Activated CD4-positive, alpha-beta T cell treated with anti-CD3 and anti-CD28 coated beads for 36 hours (primary cell): ENCODE measurements around the gene CCDC201. TPM values are rescaled to one million over a fixed set of nuclear protein-coding genes. Genes with fewer than 3 reads are reported as not detected.

Experiments
- ATAC-seq: fragments of 200-7000 bp; cut with Tn5 transposase; one replicate; pipeline ENCODE4 v1.10.0; 2021; ENCODE audit warnings: mild to moderate bottlenecking, moderate library complexity
- CTCF ChIA-PET: fragments of 350-600 bp; sonication (Branson Sonifier 250); formaldehyde crosslinking; loops from one replicate; lab custom pipeline; 2021; ENCODE audit warnings: antibody characterized with exemption; lab: Charles Lee
- POLR2A ChIA-PET: fragments of 350-600 bp; sonication (Branson Sonifier 250); formaldehyde crosslinking; loops from one replicate; lab custom pipeline; 2021; ENCODE audit warnings: antibody characterized with exemption, inconsistent platforms; lab: Charles Lee
- DNase-seq: peaks from one replicate; pipeline ENCODE4 v3.0.0-alpha.2; 2020
- H3K27ac Mint-ChIP-seq: one replicate; pipeline ENCODE4 v1.8.0; 2021; ENCODE audit warnings: mixed read lengths
- H3K27me3 Mint-ChIP-seq: one replicate; pipeline ENCODE4 v1.8.0; 2021; ENCODE audit warnings: mixed read lengths
- H3K36me3 Mint-ChIP-seq: one replicate; pipeline ENCODE4 v1.8.0; 2021; ENCODE audit warnings: low read depth, mixed read lengths
- H3K4me1 Mint-ChIP-seq: one replicate; pipeline ENCODE4 v1.8.0; 2021; ENCODE audit warnings: mixed read lengths
- H3K4me3 Mint-ChIP-seq: one replicate; pipeline ENCODE4 v1.8.0; 2021; ENCODE audit warnings: mild to moderate bottlenecking, moderate library complexity, mixed read lengths
- H3K9me3 Mint-ChIP-seq: one replicate; pipeline ENCODE4 v1.8.0; 2021; ENCODE audit warnings: low read depth, mixed read lengths
- intact Hi-C, 2 experiments: fragments of 100-400 bp; cut with DNase I in 1 of 2; cut with micrococcal nuclease in 1 of 2; formaldehyde crosslinking; loops; one replicate each; pipeline versions ENCODE4 v1.14.2 to v1.15.1; 2022 to 2024; cut with DNase I, micrococcal nuclease
- total RNA-seq, 2 experiments: library from RNA; stranded (reverse); gene quantifications; one replicate each; pipeline ENCODE4 v1.2.3, GENCODE V29; 2021

The CCDC201 gene
- not detected for total RNA-seq

- CTCF ChIA-PET, result no interaction called here
- no peak for DNase-seq
- intact Hi-C loops, result no loop called here
- ATAC-seq, result no peak
- Mint-ChIP-seq H3K9me3 (no peaks in the 10 kb centered on the region), H3K4me1 (no peaks in the 10 kb centered on the region), H3K27ac (no peak within 1 kb of the TSS), H3K36me3 (no peaks in the 10 kb centered on the region), H3K27me3 (peaks cover under 1% of the 10 kb centered on the region), H3K4me3 (no peak within 1 kb of the TSS)
- POLR2A ChIA-PET, result no interaction called here
These were observed at the start of gene CCDC201 for GRCh38 chr7:45873035-45873354. Gene CCDC201, minus strand, starts transcription at chr7:45873082. Its CDS starts 75 bp downstream, at chr7:45873007.

GRCh38 chr7:45921699-45922519 is 49.0 kb upstream of the CCDC201 start:
- DNase-seq, result peak; percentile 49
- Mint-ChIP-seq H3K27ac (no peak overlapping the region), H3K9me3 (no peaks in the 10 kb centered on the region), H3K27me3 (peaks cover 61% of the 10 kb centered on the region), H3K4me1 (peaks cover 17% of the 10 kb centered on the region), H3K4me3 (no peak overlapping the region), H3K36me3 (no peaks in the 10 kb centered on the region)
- CTCF ChIA-PET, result interaction anchor here (0.7 to 2.1 kb wide), 9 partner anchors 10 to 1169 kb away, joined by 3 to 9 read pairs (median 3); no protein-coding TSS in a partner anchor
- intact Hi-C loops, result loop anchor here in 1 of 2 experiments (2.0 kb wide), 2 partner anchors 1259 to 1333 kb away; no protein-coding TSS in a partner anchor
- POLR2A ChIA-PET, result no interaction called here
- ATAC-seq, result no peak

- CTCF ChIA-PET, result interaction anchor here (1.0 kb wide), 1 partner anchor 55 kb away, joined by 3 read pairs; no protein-coding TSS in a partner anchor
- H3K9me3 Mint-ChIP-seq, result no peaks in the 10 kb centered on the region
- POLR2A ChIA-PET, result no interaction called here
- peaks cover 63% of the 10 kb centered on the region for H3K27me3 Mint-ChIP-seq
- peaks cover 17% of the 10 kb centered on the region for H3K4me1 Mint-ChIP-seq
- peak; percentile 10 for DNase-seq
- ATAC-seq, result no peak
- H3K4me3 Mint-ChIP-seq, result no peak overlapping the region
- H3K27ac Mint-ChIP-seq, result no peak overlapping the region
- H3K36me3 Mint-ChIP-seq, result no peaks in the 10 kb centered on the region
- intact Hi-C loops, result no loop called here
These were observed 48.5 kb upstream of the CCDC201 start for GRCh38 chr7:45921381-45921698.

GRCh38 chr7:45920502-45921380 is 47.9 kb upstream of the CCDC201 start, which contains the start of gene IGFBP3:
Gene IGFBP3, minus strand, starts transcription at chr7:45921272. Its CDS starts 132 bp downstream, at chr7:45921140.
- POLR2A ChIA-PET, result no interaction called here
- Mint-ChIP-seq H3K27me3 (peaks cover 63% of the 10 kb centered on the region), H3K4me3 (peak within 1 kb of the TSS; percentile 29), H3K4me1 (peaks cover 17% of the 10 kb centered on the region), H3K9me3 (no peaks in the 10 kb centered on the region), H3K27ac (no peak within 1 kb of the TSS), H3K36me3 (no peaks in the 10 kb centered on the region)
- peak; percentile 64 for ATAC-seq
- peak; percentile 44 for DNase-seq
- intact Hi-C loops, result no loop called here
- CTCF ChIA-PET, result interaction anchor here (0.8 to 1.0 kb wide), 2 partner anchors 15 to 56 kb away, joined by 3 read pairs; no protein-coding TSS in a partner anchor

- Mint-ChIP-seq H3K27ac (no peak overlapping the region), H3K27me3 (peaks cover 63% of the 10 kb centered on the region), H3K9me3 (no peaks in the 10 kb centered on the region), H3K4me1 (peaks cover 17% of the 10 kb centered on the region), H3K36me3 (no peaks in the 10 kb centered on the region), H3K4me3 (peak overlapping the region; percentile 29)
- ChIA-PET CTCF (interaction anchor here (0.7 to 0.8 kb wide), 2 partner anchors 16 to 270 kb away, joined by 3 to 4 read pairs; no protein-coding TSS in a partner anchor), POLR2A (no interaction called here)
- ATAC-seq (no peak), DNase-seq (no peak)
- intact Hi-C loops, result loop anchor here in 1 of 2 experiments (5.0 kb wide), 1 partner anchor 1897 kb away; no protein-coding TSS in a partner anchor
These were observed 47.1 kb upstream of the CCDC201 start for GRCh38 chr7:45919993-45920459.

- H3K27me3 Mint-ChIP-seq, result peaks cover 58% of the 10 kb centered on the region
- H3K9me3 Mint-ChIP-seq, result no peaks in the 10 kb centered on the region
- intact Hi-C loops, result loop anchor here in 1 of 2 experiments (5.0 kb wide), 1 partner anchor 1898 kb away; no protein-coding TSS in a partner anchor
- ATAC-seq, result no peak
- H3K27ac Mint-ChIP-seq, result no peak overlapping the region
- peaks cover 17% of the 10 kb centered on the region for H3K4me1 Mint-ChIP-seq
- CTCF ChIA-PET, result interaction anchor here (0.7 to 1.4 kb wide), 3 partner anchors 19 to 1169 kb away, joined by 3 to 5 read pairs (median 4); no protein-coding TSS in a partner anchor
- no peaks in the 10 kb centered on the region for H3K36me3 Mint-ChIP-seq
- no peak for DNase-seq
- POLR2A ChIA-PET, result no interaction called here
- H3K4me3 Mint-ChIP-seq, result no peak overlapping the region
These were observed 46.4 kb upstream of the CCDC201 start for GRCh38 chr7:45919231-45919784.

- ATAC-seq (no peak), DNase-seq (no peak)
- Mint-ChIP-seq H3K4me3 (no peak overlapping the region), H3K4me1 (peaks cover 17% of the 10 kb centered on the region), H3K27me3 (peaks cover 52% of the 10 kb centered on the region), H3K27ac (no peak overlapping the region), H3K9me3 (no peaks in the 10 kb centered on the region), H3K36me3 (no peaks in the 10 kb centered on the region)
- intact Hi-C loops, result loop anchor here in 1 of 2 experiments (5.0 kb wide), 1 partner anchor 1899 kb away; no protein-coding TSS in a partner anchor
- ChIA-PET CTCF (interaction anchor here (0.7 to 1.6 kb wide), 7 partner anchors 15 to 1317 kb away, joined by 3 to 5 read pairs (median 4); no protein-coding TSS in a partner anchor), POLR2A (no interaction called here)
These were observed 45.7 kb upstream of the CCDC201 start for GRCh38 chr7:45918556-45918955.

- H3K4me3 Mint-ChIP-seq, result no peak overlapping the region
- no peaks in the 10 kb centered on the region for H3K9me3 Mint-ChIP-seq
- no peak overlapping the region for H3K27ac Mint-ChIP-seq
- DNase-seq (peak; percentile 88), ATAC-seq (peak; percentile 61)
- peaks cover 48% of the 10 kb centered on the region for H3K27me3 Mint-ChIP-seq
- POLR2A ChIA-PET, result no interaction called here
- no peaks in the 10 kb centered on the region for H3K36me3 Mint-ChIP-seq
- peaks cover 11% of the 10 kb centered on the region for H3K4me1 Mint-ChIP-seq
- CTCF ChIA-PET, result interaction anchor here (0.6 to 1.6 kb wide), 12 partner anchors 16 to 1636 kb away, joined by 3 to 6 read pairs (median 3); no protein-coding TSS in a partner anchor
- intact Hi-C loops, result loop anchor here (1.0 to 5.0 kb wide), 4 partner anchors 435 to 1900 kb away; no protein-coding TSS in a partner anchor
These were observed 44.8 kb upstream of the CCDC201 start for GRCh38 chr7:45917658-45918057.

GRCh38 chr7:45917064-45917463 is 44.2 kb upstream of the CCDC201 start:
- ChIA-PET CTCF (interaction anchor here (0.6 to 1.5 kb wide), 6 partner anchors 18 to 1637 kb away, joined by 3 to 6 read pairs (median 3); no protein-coding TSS in a partner anchor), POLR2A (no interaction called here)
- ATAC-seq, result no peak
- H3K9me3 Mint-ChIP-seq, result no peaks in the 10 kb centered on the region
- intact Hi-C loops, result loop anchor here (1.0 to 5.0 kb wide), 4 partner anchors 435 to 1900 kb away; no protein-coding TSS in a partner anchor
- peaks cover 5% of the 10 kb centered on the region for H3K4me1 Mint-ChIP-seq
- no peaks in the 10 kb centered on the region for H3K36me3 Mint-ChIP-seq
- no peak overlapping the region for H3K27ac Mint-ChIP-seq
- no peak for DNase-seq
- H3K4me3 Mint-ChIP-seq, result no peak overlapping the region
- H3K27me3 Mint-ChIP-seq, result peaks cover 42% of the 10 kb centered on the region

- intact Hi-C loops, result loop anchor here in 1 of 2 experiments (5.0 kb wide), 1 partner anchor 1902 kb away; no protein-coding TSS in a partner anchor
- Mint-ChIP-seq H3K36me3 (no peaks in the 10 kb centered on the region), H3K27me3 (peaks cover 40% of the 10 kb centered on the region), H3K4me1 (peaks cover 3% of the 10 kb centered on the region), H3K27ac (no peak overlapping the region), H3K9me3 (no peaks in the 10 kb centered on the region), H3K4me3 (no peak overlapping the region)
- POLR2A ChIA-PET, result no interaction called here
- CTCF ChIA-PET, result interaction anchor here (0.7 kb wide), 1 partner anchor 1187 kb away, joined by 3 read pairs; no protein-coding TSS in a partner anchor
- DNase-seq, result no peak
- ATAC-seq, result no peak
These were observed 42.7 kb upstream of the CCDC201 start for GRCh38 chr7:45915606-45916005.
